HG03469 (cell line): ENCODE measurements around the gene PPHLN1.
"Not testable (repeated sequence)": the region's sequence is repeated elsewhere in the genome, so short reads cannot be mapped to it uniquely, and the experiment has no call there.

Experiments used
- ATAC-seq: cut with Tn5 transposase; IDR thresholded peaks from one replicate; pipeline ENCODE4 v1.9.1; 2021; ENCODE audit warnings: mild to moderate bottlenecking, moderate library complexity, moderate number of reproducible peaks; ENCODE audit not compliant: unreplicated experiment

PPHLN1 gene

GRCh38 chr12:42364692-42365091 lies 38.7 kb downstream of the PPHLN1 start:
- ATAC-seq: no peak

- ATAC-seq: no peak
Measured at GRCh38 chr12:42365486-42365885, 39.5 kb downstream of the PPHLN1 start.

GRCh38 chr12:42370013-42370412 lies 44.0 kb downstream of the PPHLN1 start:
- no peak for ATAC-seq

- ATAC-seq: peak; percentile 91
Measured at GRCh38 chr12:42372154-42372791, 46.3 kb downstream of the PPHLN1 start.

GRCh38 chr12:42373669-42374068 lies 47.7 kb downstream of the PPHLN1 start:
- no peak for ATAC-seq

GRCh38 chr12:42380733-42381132 lies 54.8 kb downstream of the PPHLN1 start:
- no peak for ATAC-seq

GRCh38 chr12:42382013-42382696 lies 56.2 kb downstream of the PPHLN1 start:
- no peak for ATAC-seq

GRCh38 chr12:42385326-42385841 lies 59.4 kb downstream of the PPHLN1 start:
- ATAC-seq: no peak

GRCh38 chr12:42386308-42386707 lies 60.3 kb downstream of the PPHLN1 start:
- ATAC-seq: no peak

GRCh38 chr12:42388086-42388485 lies 62.1 kb downstream of the PPHLN1 start:
- ATAC-seq: not testable (repeated sequence)

- no peak for ATAC-seq
Measured at GRCh38 chr12:42394429-42394828, 68.5 kb downstream of the PPHLN1 start.

GRCh38 chr12:42396473-42397259 lies 70.7 kb downstream of the PPHLN1 start:
- no peak for ATAC-seq

- no peak for ATAC-seq
Measured at GRCh38 chr12:42402821-42403411, 76.9 kb downstream of the PPHLN1 start.

- no peak for ATAC-seq
Measured at GRCh38 chr12:42407306-42407705, 81.3 kb downstream of the PPHLN1 start.

GRCh38 chr12:42409471-42409870 lies 83.5 kb downstream of the PPHLN1 start:
- no peak for ATAC-seq

- no peak for ATAC-seq
Measured at GRCh38 chr12:42410340-42410739, 84.4 kb downstream of the PPHLN1 start.

- no peak for ATAC-seq
Measured at GRCh38 chr12:42420395-42420794, 94.4 kb downstream of the PPHLN1 start.

GRCh38 chr12:42421844-42422779 lies 96.1 kb downstream of the PPHLN1 start:
- ATAC-seq: peak; percentile 95

- ATAC-seq: no peak
Measured at GRCh38 chr12:42422785-42423184, 96.8 kb downstream of the PPHLN1 start.

- ATAC-seq: no peak
Measured at GRCh38 chr12:42426746-42427145, 100.8 kb downstream of the PPHLN1 start.
